HUES6 (cell line): Measurements from ENCODE around the gene PARP16.

Experiments
- H3K27ac ChIP-seq: 2 replicates; pipeline ENCODE4 v1.7.0; 2013; ENCODE audit warnings: low read depth, mild to moderate bottlenecking, low read length, inconsistent platforms
- H3K27me3 ChIP-seq: 2 replicates; pipeline ENCODE4 v1.6.1; 2013; ENCODE audit warnings: low read length; ENCODE audit not compliant: control insufficient read depth, insufficient read depth
- H3K36me3 ChIP-seq: 2 replicates; pipeline ENCODE4 v1.6.1; 2013; ENCODE audit warnings: low read length; ENCODE audit not compliant: control insufficient read depth, insufficient read depth
- H3K4me1 ChIP-seq: 2 replicates; pipeline ENCODE4 v1.6.1; 2013; ENCODE audit warnings: low read length; ENCODE audit not compliant: control insufficient read depth, insufficient read depth
- H3K4me3 ChIP-seq: 2 replicates; pipeline ENCODE4 v1.5.1; 2013; ENCODE audit warnings: low read depth, low read length
- H3K9ac ChIP-seq: one replicate; pipeline ENCODE4 v1.6.1; 2013; ENCODE audit warnings: mild to moderate bottlenecking, low read length
- H3K9me3 ChIP-seq: 2 replicates; pipeline ENCODE4 v1.6.1; 2013; ENCODE audit warnings: low read depth, low read length; ENCODE audit not compliant: control insufficient read depth, insufficient read depth

PARP16 gene

GRCh38 chr15:65286704-65287519 lies at the start of gene PARP16:
Gene PARP16, minus strand, starts transcription at chr15:65286883. Its CDS starts 457 bp downstream, at chr15:65286426.
- Histone ChIP-seq H3K27me3 (peaks cover 10% of the 10 kb centered on the region), H3K27ac (no peak within 1 kb of the TSS), H3K4me1 (peaks cover 16% of the 10 kb centered on the region), H3K36me3 (no peaks in the 10 kb centered on the region), H3K9me3 (no peaks in the 10 kb centered on the region), H3K9ac (peak within 1 kb of the TSS; percentile 72), H3K4me3 (peak within 1 kb of the TSS; percentile 81)

GRCh38 chr15:65335278-65336055 lies 48.8 kb upstream of the PARP16 start:
- Histone ChIP-seq H3K9me3 (no peaks in the 10 kb centered on the region), H3K4me3 (no peak overlapping the region), H3K4me1 (peaks cover 67% of the 10 kb centered on the region), H3K36me3 (peaks cover 21% of the 10 kb centered on the region), H3K27me3 (no peaks in the 10 kb centered on the region), H3K9ac (peak overlapping the region; percentile 2), H3K27ac (no peak overlapping the region)

- Histone ChIP-seq H3K27me3 (no peaks in the 10 kb centered on the region), H3K36me3 (peaks cover 28% of the 10 kb centered on the region), H3K9me3 (no peaks in the 10 kb centered on the region), H3K9ac (peak overlapping the region; percentile 24), H3K4me3 (peak overlapping the region; percentile 8; the same call in 1 of the 2 replicates), H3K4me1 (peaks cover 60% of the 10 kb centered on the region), H3K27ac (no peak overlapping the region; the same call in 1 of the 2 replicates)
Observed at GRCh38 chr15:65334586-65335231, 48.0 kb upstream of the PARP16 start.

- no peak overlapping the region; the same call in 1 of the 2 replicates for H3K27ac ChIP-seq
Observed at GRCh38 chr15:65333856-65334255, 47.2 kb upstream of the PARP16 start.

GRCh38 chr15:65333148-65333820 lies 46.6 kb upstream of the PARP16 start:
- peaks cover 52% of the 10 kb centered on the region for H3K4me1 ChIP-seq
- no peak overlapping the region for H3K9ac ChIP-seq
- H3K36me3 ChIP-seq, result peaks cover 39% of the 10 kb centered on the region

More at GRCh38 chr15:65333856-65334255, 47.2 kb upstream of the PARP16 start:
- Histone ChIP-seq H3K36me3 (peaks cover 36% of the 10 kb centered on the region), H3K9ac (no peak overlapping the region), H3K4me1 (peaks cover 56% of the 10 kb centered on the region), H3K9me3 (no peaks in the 10 kb centered on the region), H3K27me3 (no peaks in the 10 kb centered on the region), H3K4me3 (no peak overlapping the region)

GRCh38 chr15:65332391-65333147 lies 45.9 kb upstream of the PARP16 start:
- no peaks in the 10 kb centered on the region for H3K27me3 ChIP-seq
- no peak overlapping the region for H3K27ac ChIP-seq
- H3K4me1 ChIP-seq, result peaks cover 45% of the 10 kb centered on the region
- no peak overlapping the region for H3K4me3 ChIP-seq
- no peaks in the 10 kb centered on the region for H3K9me3 ChIP-seq
- no peak overlapping the region for H3K9ac ChIP-seq
- peaks cover 39% of the 10 kb centered on the region for H3K36me3 ChIP-seq

More at GRCh38 chr15:65333148-65333820, 46.6 kb upstream of the PARP16 start:
- Histone ChIP-seq H3K9me3 (no peaks in the 10 kb centered on the region), H3K4me3 (no peak overlapping the region), H3K27me3 (no peaks in the 10 kb centered on the region), H3K27ac (no peak overlapping the region)

- Histone ChIP-seq H3K36me3 (peaks cover 39% of the 10 kb centered on the region), H3K9me3 (no peaks in the 10 kb centered on the region), H3K27me3 (no peaks in the 10 kb centered on the region), H3K27ac (no peak overlapping the region), H3K9ac (no peak overlapping the region), H3K4me3 (no peak overlapping the region), H3K4me1 (peaks cover 38% of the 10 kb centered on the region)
Observed at GRCh38 chr15:65331811-65332210, 45.1 kb upstream of the PARP16 start.

- Histone ChIP-seq H3K27ac (no peak overlapping the region), H3K4me1 (peaks cover 34% of the 10 kb centered on the region), H3K4me3 (no peak overlapping the region), H3K9me3 (no peaks in the 10 kb centered on the region), H3K9ac (no peak overlapping the region), H3K27me3 (no peaks in the 10 kb centered on the region), H3K36me3 (peaks cover 39% of the 10 kb centered on the region)
Observed at GRCh38 chr15:65330934-65331645, 44.4 kb upstream of the PARP16 start.

- no peak overlapping the region for H3K9ac ChIP-seq
- H3K27ac ChIP-seq, result no peak overlapping the region
Observed at GRCh38 chr15:65329984-65330735, 43.5 kb upstream of the PARP16 start.

More at GRCh38 chr15:65329984-65330735, 43.5 kb upstream of the PARP16 start:
- no peaks in the 10 kb centered on the region for H3K27me3 ChIP-seq
- H3K4me3 ChIP-seq, result no peak overlapping the region
- no peaks in the 10 kb centered on the region for H3K9me3 ChIP-seq
- peaks cover 29% of the 10 kb centered on the region for H3K4me1 ChIP-seq
- H3K36me3 ChIP-seq, result peaks cover 39% of the 10 kb centered on the region
